ENCODE data around the gene ITGA2B. TPM values are rescaled to one million over a fixed set of nuclear protein-coding genes. Genes with fewer than 3 reads are reported as not detected.

ITGA2B gene
- total and polyA plus RNA-seq, 2 of the 13 experiments (the other 11 are each of a cell fraction or from before 2014, with no cell fraction given) = 0.38 to 1.1 TPM

DNA sequence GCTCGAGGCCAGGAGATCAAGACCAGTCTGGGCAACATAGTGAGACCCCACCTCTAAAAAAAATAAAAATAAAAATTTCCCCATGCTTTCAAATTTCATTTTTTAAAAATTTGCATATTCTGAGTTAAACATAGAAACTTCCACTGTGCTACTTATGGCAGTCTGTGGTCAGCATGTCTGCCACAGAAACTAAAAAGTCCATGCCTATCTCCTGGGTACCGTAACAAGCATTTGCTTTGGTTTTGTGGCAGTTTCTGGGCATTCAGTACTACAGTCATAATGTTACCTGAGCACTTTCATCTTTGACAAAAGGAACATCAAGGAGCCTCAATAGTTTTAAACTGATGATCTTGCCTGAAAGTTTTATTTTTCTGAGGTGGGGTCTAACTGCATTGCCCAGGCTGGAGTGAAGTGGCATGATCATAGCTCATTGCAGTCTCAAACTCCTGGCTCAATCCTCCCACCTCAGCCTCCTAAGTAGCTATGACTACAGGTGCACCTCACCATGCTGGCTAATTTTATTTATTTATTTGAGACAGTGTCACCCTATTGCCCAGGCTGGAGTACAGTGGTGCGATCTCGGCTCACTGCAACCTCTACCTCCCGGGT lies 13.2 kb upstream of the ITGA2B start:
- H3K4me3 ChIP-seq (replicated peaks in 1 of 3; ENCODE audit: insufficient read depth in 1 of 3, low read depth in 2 of 3, low read length in 3 of 3) = no peak overlapping the region
- H3K4me1 ChIP-seq (ENCODE audit: insufficient read depth, low read length) = no peaks in the 10 kb centered on the region
- H3K9ac ChIP-seq (ENCODE audit: insufficient read depth, low read depth, low read length) = no peak overlapping the region
- H3K9me3 ChIP-seq (ENCODE audit: low read length) = no peaks in the 10 kb centered on the region
- WGBS (ENCODE audit: low lambda C conversion rate) = 91% methylated on average over 5 of the region's 5 CpGs
- intact Hi-C loops (cut with micrococcal nuclease; ENCODE audit: unreplicated experiment) (no loop called here), in situ Hi-C loops (cut with HindIII; ENCODE audit: extremely low pct_ligation_motif_present, low pct_unique_long_range_greater_than_20kb) (no loop called here)
- no peaks in the 10 kb centered on the region for H3K79me2 ChIP-seq (ENCODE audit: insufficient read depth, low read length)
- H3K27ac ChIP-seq (ENCODE audit: extremely low read length, insufficient read depth, low read length) = no peak overlapping the region
- H4K20me1 ChIP-seq (ENCODE audit: insufficient read depth, low read length) = no peaks in the 10 kb centered on the region
- ATAC-seq (no peak), FAIRE-seq (no peak), DNase-seq (ENCODE audit: low spot score) (no peak)
- no peak overlapping the region for H2AFZ ChIP-seq (ENCODE audit: low read length)
- no peak for TF ChIP-seq PRDM4 (CRISPR knock-in tag; IDR thresholded peaks at IDR 0.05; ENCODE audit: borderline replicate concordance)
- peak; percentile 67 for TF ChIP-seq ZNF121 (CRISPR knock-in tag; IDR thresholded peaks at IDR 0.05)
- no peak overlapping the region for H3K4me2 ChIP-seq (ENCODE audit: low read depth, low read length)
- no peaks in the 10 kb centered on the region for H3K27me3 ChIP-seq (ENCODE audit: control insufficient read depth in 1 of 2, insufficient read depth in 2 of 2, low read length in 2 of 2)
- peaks cover 18 to 68% of the 10 kb centered on the region in 2 experiments for H3K36me3 ChIP-seq (replicated peaks in 1 of 2; ENCODE audit: control insufficient read depth in 1 of 2, insufficient read depth in 2 of 2, low read length in 2 of 2)
- CTCF ChIA-PET (ENCODE audit: low intra/inter-chr PET ratio, low total read pairs) = no interaction called here
- POLR2A ChIA-PET = no interaction called here
- BruUV-seq (replicated peaks) = no TSS peak

DNA sequence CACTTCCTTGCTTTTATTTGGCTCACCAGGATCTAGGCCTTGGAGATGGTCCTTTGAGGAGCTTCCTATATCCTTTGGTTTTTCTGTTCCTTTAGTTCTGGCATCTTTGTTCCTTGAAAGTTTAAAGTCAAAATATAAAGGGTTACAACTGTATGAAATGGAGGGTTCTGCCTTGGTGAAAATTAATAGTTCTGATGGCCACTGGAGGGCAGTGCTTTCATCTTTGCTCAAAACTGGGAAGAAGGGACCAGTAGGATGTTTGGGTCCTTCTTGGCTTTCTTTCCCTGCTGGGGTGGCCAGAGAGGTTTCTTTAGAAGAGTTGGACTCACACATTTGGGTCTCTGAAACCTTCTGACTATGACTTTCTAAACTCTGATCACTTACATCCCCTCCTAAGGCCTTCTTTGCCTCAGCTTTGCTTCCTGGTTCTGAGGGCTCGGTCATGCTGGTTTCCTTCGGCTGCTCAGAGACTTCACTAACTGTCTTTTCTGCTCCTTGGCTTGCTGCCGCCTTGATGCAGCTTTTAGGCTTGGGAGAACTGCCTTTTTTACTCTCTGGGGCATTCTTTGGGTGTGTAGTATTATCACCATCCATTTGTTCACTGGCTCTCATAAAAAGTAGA lies 10.9 kb upstream of the ITGA2B start:
- ATAC-seq (peak; percentile 62), DNase-seq (ENCODE audit: low spot score) (peak; percentile 34), FAIRE-seq (peak; percentile 94)
- Histone ChIP-seq H3K79me2 (ENCODE audit: insufficient read depth, low read length) (no peaks in the 10 kb centered on the region), H4K20me1 (ENCODE audit: insufficient read depth, low read length) (no peaks in the 10 kb centered on the region), H3K36me3 (replicated peaks in 1 of 2; ENCODE audit: control insufficient read depth in 1 of 2, insufficient read depth in 2 of 2, low read length in 2 of 2) (peaks cover 20 to 72% of the 10 kb centered on the region in 2 experiments), H3K9me3 (ENCODE audit: low read length) (no peaks in the 10 kb centered on the region), H3K27ac (ENCODE audit: extremely low read length, insufficient read depth, low read length) (no peak overlapping the region), H3K9ac (ENCODE audit: insufficient read depth, low read depth, low read length) (no peak overlapping the region), H3K4me1 (ENCODE audit: insufficient read depth, low read length) (no peaks in the 10 kb centered on the region), H3K4me2 (ENCODE audit: low read depth, low read length) (no peak overlapping the region), H3K4me3 (replicated peaks in 1 of 3; ENCODE audit: insufficient read depth in 1 of 3, low read depth in 2 of 3, low read length in 3 of 3) (no peak overlapping the region), H2AFZ (ENCODE audit: low read length) (no peak overlapping the region), H3K27me3 (ENCODE audit: control insufficient read depth in 1 of 2, insufficient read depth in 2 of 2, low read length in 2 of 2) (no peaks in the 10 kb centered on the region)
- ChIA-PET POLR2A (interaction anchor here (0.9 kb wide), 1 partner anchor 123 kb away, joined by 3 read pairs; no protein-coding TSS in a partner anchor), CTCF (ENCODE audit: low intra/inter-chr PET ratio, low total read pairs) (interaction anchor here (1.0 to 1.9 kb wide), 2 partner anchors 122 to 236 kb away, joined by 3 to 34 read pairs; no protein-coding TSS in a partner anchor)
- BruUV-seq (replicated peaks) = no TSS peak
- in situ Hi-C loops (cut with HindIII; ENCODE audit: extremely low pct_ligation_motif_present, low pct_unique_long_range_greater_than_20kb) (no loop called here), intact Hi-C loops (cut with micrococcal nuclease; ENCODE audit: unreplicated experiment) (loop anchor here (1.0 kb wide), 1 partner anchor 123 kb away; no protein-coding TSS in a partner anchor)
- WGBS (ENCODE audit: low lambda C conversion rate) = 92% methylated on average over 3 of the region's 3 CpGs
- TF ChIP-seq SOX6 (IDR thresholded peaks at IDR 0.05) = no peak
- no peak for TF ChIP-seq SOX6 (CRISPR knock-in tag; IDR thresholded peaks at IDR 0.05)
- TF ChIP-seq RBM22 (optimal IDR thresholded peaks at IDR 0.05; ENCODE audit: low read length) = peak; percentile 1
- no peak for TF ChIP-seq ZNF329 (CRISPR knock-in tag; IDR thresholded peaks at IDR 0.05; ENCODE audit: low read depth)
- TF ChIP-seq SMC3 (IDR thresholded peaks at IDR 0.05; ENCODE audit: low read length) = peak; percentile 58
- no peak for TF ChIP-seq PAF1 (CRISPR knock-in tag; IDR thresholded peaks at IDR 0.05)
- TF ChIP-seq CTCF (CRISPR knock-in tag; IDR thresholded peaks at IDR 0.05) = peak; percentile 59
- TF ChIP-seq ZNF780A (CRISPR knock-in tag; IDR thresholded peaks at IDR 0.05) = no peak
- no peak for TF ChIP-seq ZFP1 (CRISPR knock-in tag; IDR thresholded peaks at IDR 0.05)
- TF ChIP-seq AKAP8 (CRISPR knock-in tag; IDR thresholded peaks at IDR 0.05) = no peak
- TF ChIP-seq KDM6A (CRISPR knock-in tag; IDR thresholded peaks at IDR 0.05; ENCODE audit: low read depth) = no peak
- TF ChIP-seq HNRNPL (IDR thresholded peaks at IDR 0.05; ENCODE audit: low read depth, low read length) = no peak
- no peak for TF ChIP-seq THAP11 (CRISPR knock-in tag; IDR thresholded peaks at IDR 0.05)
- TF ChIP-seq STAG1 (CRISPR knock-in tag; IDR thresholded peaks at IDR 0.05) = peak; percentile 62
